HepG2 (cell line): ENCODE data around the gene SLC25A22. TPM values are rescaled to one million over a fixed set of nuclear protein-coding genes. Genes with fewer than 3 reads are reported as not detected.

ENCODE experiments used
- CREM ChIP-seq, 2 experiments: sonication (generic) in 1 of 2; formaldehyde crosslinking in 1 of 2; IDR thresholded peaks; 2 replicates each; pipeline versions ENCODE4 v1.4.0 to v1.6.1; 2016 to 2020; ENCODE audit warnings: antibody characterized with exemption in 1 of 2, mild to moderate bottlenecking in 1 of 2, missing genetic modification reagents in 1 of 2
- GATAD2A ChIP-seq: IDR thresholded peaks from 2 replicates; pipeline ENCODE4 v1.6.1; 2016
- HMGA1 ChIP-seq: sonication (generic); formaldehyde crosslinking; conservative IDR thresholded peaks from 2 replicates; pipeline ENCODE4 v1.4.0; 2020; ENCODE audit warnings: missing genetic modification reagents
- KLF11 ChIP-seq: IDR thresholded peaks from 2 replicates; pipeline ENCODE4 v1.6.1; 2016; ENCODE audit warnings: missing compliant biosample characterization
- SMARCE1 ChIP-seq: fragments of 450-650 bp; IDR thresholded peaks from 2 replicates; pipeline ENCODE4 v1.6.1; 2017; ENCODE audit warnings: borderline replicate concordance
- TOE1 ChIP-seq: sonication (generic); formaldehyde crosslinking; IDR thresholded peaks from 2 replicates; pipeline ENCODE4 v1.4.0; 2020; ENCODE audit warnings: mild to moderate bottlenecking, missing genetic modification reagents
- ZBTB21 ChIP-seq: sonication (generic); formaldehyde crosslinking; IDR thresholded peaks from 2 replicates; pipeline ENCODE4 v1.4.0; 2020; ENCODE audit warnings: missing genetic modification reagents
- ZC3H13 ChIP-seq: sonication (generic); formaldehyde crosslinking; IDR thresholded peaks from 2 replicates; pipeline ENCODE4 v1.8.1; 2023; ENCODE audit warnings: mild to moderate bottlenecking, missing genetic modification reagents, moderate library complexity
- ZNF230 ChIP-seq: sonication (generic); formaldehyde crosslinking; IDR thresholded peaks from 2 replicates; pipeline ENCODE4 v1.4.0; 2020; ENCODE audit warnings: mild to moderate bottlenecking, missing genetic modification reagents
- ZNF232 ChIP-seq: sonication (generic); formaldehyde crosslinking; IDR thresholded peaks from 2 replicates; pipeline ENCODE4 v1.4.0; 2020; ENCODE audit warnings: missing genetic modification reagents, borderline replicate concordance
- polyA plus RNA-seq, 8 experiments: library from polyadenylated mRNA; depleted of rRNA in 3 of 8; stranded (reverse) in 7 of 8; unstranded in 1 of 8; fragments of >200 nt; fragmentation: Illumina TruSeq in 4 of 8; extraction: Trizol in 4 of 8; gene quantifications; 2 replicates each; pipeline versions ENCODE4 v1.2.1 to v1.2.3, GENCODE V29; 2011 to 2016; ENCODE audit warnings: low read depth in 4 of 8, missing spikeins in 1 of 8, mixed read lengths in 1 of 8; ENCODE audit not compliant: insufficient read depth in 1 of 8
- total RNA-seq, 5 experiments: library from RNA; depleted of rRNA; stranded (reverse); fragments of >200 nt; fragmentation: Illumina TruSeq; extraction: Trizol; gene quantifications; 2 replicates each; pipeline ENCODE4 v1.2.3, GENCODE V29; 2016; ENCODE audit warnings: low read depth in 1 of 5
- TF ChIP-seq, protein P1 (sequence below): sonication (generic); formaldehyde crosslinking; IDR thresholded peaks from 2 replicates; pipeline ENCODE4 v1.4.0; 2020; ENCODE audit warnings: mild to moderate bottlenecking, low read depth, missing genetic modification reagents
- TF ChIP-seq, protein P2 (sequence below): sonication (generic); formaldehyde crosslinking; IDR thresholded peaks from 2 replicates; pipeline ENCODE4 v1.4.0; 2020; ENCODE audit warnings: mild to moderate bottlenecking, missing genetic modification reagents
- TF ChIP-seq, protein P3 (sequence below): sonication (generic); formaldehyde crosslinking; IDR thresholded peaks from 2 replicates; pipeline ENCODE4 v1.8.0; 2022; ENCODE audit warnings: mild to moderate bottlenecking, missing genetic modification reagents, borderline replicate concordance
- TF ChIP-seq, protein P4 (sequence below): sonication (generic); formaldehyde crosslinking; IDR thresholded peaks from 2 replicates; pipeline ENCODE4 v1.9.0; 2022; ENCODE audit warnings: low read depth, missing genetic modification reagents
- TF ChIP-seq, protein P5 (sequence below): sonication (generic); formaldehyde crosslinking; IDR thresholded peaks from 2 replicates; pipeline ENCODE4 v1.5.1; 2020; ENCODE audit warnings: mild to moderate bottlenecking, missing genetic modification reagents, moderate library complexity
- TF ChIP-seq, protein P6 (sequence below): sonication (generic); formaldehyde crosslinking; IDR thresholded peaks from 2 replicates; pipeline ENCODE4 v1.8.1; 2023; ENCODE audit warnings: missing genetic modification reagents, inconsistent platforms, borderline replicate concordance

The SLC25A22 gene
- total and polyA plus RNA-seq, 2 of the 13 experiments (the other 11 are each of a cell fraction or from before 2014, with no cell fraction given) = 12.4 to 19.2 TPM

DNA sequence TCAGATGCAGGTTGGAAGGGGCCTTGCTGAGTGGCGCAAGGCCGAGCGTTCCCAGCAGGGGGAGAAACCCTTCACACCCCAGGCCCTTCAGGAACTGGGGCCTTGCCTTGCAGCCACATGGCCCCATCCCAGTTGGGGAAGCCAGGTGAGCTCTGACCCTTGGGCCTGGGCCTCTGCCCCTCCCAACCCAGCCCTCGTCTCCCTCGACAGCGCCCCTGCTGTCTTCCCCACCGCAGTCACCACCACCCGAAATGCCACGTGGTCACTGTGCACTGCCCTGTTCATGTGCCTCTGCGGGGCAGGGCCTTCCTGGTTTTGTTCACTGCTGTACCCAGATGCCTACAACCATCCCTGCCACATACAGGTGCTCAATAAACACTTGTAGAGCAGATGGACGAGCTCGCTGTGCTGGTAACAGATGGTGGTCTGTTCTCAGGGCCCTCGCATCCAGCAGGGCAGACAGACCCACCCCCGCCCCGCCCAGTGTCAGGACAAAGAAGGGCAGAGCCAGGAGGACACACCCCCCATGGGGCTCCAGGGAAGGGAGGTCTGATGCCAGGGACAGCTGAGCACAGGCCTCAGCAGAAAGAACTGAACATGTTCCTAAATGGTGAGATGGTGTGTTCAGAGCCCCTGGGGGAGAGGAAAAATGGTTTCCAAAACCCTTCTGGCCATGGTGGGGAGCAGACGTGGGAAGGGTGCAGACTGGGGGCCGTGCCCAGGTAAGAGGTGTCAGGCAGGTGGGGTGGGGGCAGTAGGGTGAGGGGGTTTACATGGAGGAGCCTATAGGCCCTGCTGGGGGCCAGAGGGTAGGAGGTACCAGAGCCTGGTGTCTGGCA is 40.6 kb upstream of the SLC25A22 start (continued):
- TF ChIP-seq, protein P1, sequence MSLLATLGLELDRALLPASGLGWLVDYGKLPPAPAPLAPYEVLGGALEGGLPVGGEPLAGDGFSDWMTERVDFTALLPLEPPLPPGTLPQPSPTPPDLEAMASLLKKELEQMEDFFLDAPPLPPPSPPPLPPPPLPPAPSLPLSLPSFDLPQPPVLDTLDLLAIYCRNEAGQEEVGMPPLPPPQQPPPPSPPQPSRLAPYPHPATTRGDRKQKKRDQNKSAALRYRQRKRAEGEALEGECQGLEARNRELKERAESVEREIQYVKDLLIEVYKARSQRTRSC (CRISPR knock-in tag) = peak; percentile 79; the same call in 1 of the 2 replicates
- TF ChIP-seq GATAD2A (CRISPR knock-in tag) (0 out of 2 replicates have a peak, but pooled peaks have one; percentile 37), HMGA1 (CRISPR knock-in tag) (no peak), KLF11 (CRISPR knock-in tag) (peak; percentile 80; the same call in 1 of the 2 replicates), ZNF230 (CRISPR knock-in tag) (0 out of 2 replicates have a peak, but pooled peaks have one; percentile 31), ZNF232 (CRISPR knock-in tag) (no peak), CREM (IDR thresholded peaks at IDR 0.05) (no peak), CREM (CRISPR knock-in tag; IDR thresholded peaks at IDR 0.05) (no peak), SMARCE1 (no peak), ZC3H13 (CRISPR knock-in tag) (peak; percentile 87; the same call in 1 of the 2 replicates), ZBTB21 (CRISPR knock-in tag) (no peak), TOE1 (no peak)
- TF ChIP-seq, protein P2, sequence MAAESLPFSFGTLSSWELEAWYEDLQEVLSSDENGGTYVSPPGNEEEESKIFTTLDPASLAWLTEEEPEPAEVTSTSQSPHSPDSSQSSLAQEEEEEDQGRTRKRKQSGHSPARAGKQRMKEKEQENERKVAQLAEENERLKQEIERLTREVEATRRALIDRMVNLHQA (CRISPR knock-in tag) = no peak
- TF ChIP-seq, protein P3, sequence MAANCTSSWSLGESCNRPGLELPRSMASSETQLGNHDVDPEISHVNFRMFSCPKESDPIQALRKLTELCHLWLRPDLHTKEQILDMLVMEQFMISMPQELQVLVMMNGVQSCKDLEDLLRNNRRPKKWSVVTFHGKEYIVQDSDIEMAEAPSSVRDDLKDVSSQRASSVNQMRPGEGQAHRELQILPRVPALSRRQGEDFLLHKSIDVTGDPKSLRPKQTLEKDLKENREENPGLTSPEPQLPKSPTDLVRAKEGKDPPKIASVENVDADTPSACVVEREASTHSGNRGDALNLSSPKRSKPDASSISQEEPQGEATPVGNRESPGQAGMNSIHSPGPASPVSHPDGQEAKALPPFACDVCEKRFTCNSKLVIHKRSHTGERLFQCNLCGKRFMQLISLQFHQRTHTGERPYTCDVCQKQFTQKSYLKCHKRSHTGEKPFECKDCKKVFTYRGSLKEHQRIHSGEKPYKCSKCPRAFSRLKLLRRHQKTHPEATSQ (CRISPR knock-in tag) = no peak
- TF ChIP-seq, protein P4, sequence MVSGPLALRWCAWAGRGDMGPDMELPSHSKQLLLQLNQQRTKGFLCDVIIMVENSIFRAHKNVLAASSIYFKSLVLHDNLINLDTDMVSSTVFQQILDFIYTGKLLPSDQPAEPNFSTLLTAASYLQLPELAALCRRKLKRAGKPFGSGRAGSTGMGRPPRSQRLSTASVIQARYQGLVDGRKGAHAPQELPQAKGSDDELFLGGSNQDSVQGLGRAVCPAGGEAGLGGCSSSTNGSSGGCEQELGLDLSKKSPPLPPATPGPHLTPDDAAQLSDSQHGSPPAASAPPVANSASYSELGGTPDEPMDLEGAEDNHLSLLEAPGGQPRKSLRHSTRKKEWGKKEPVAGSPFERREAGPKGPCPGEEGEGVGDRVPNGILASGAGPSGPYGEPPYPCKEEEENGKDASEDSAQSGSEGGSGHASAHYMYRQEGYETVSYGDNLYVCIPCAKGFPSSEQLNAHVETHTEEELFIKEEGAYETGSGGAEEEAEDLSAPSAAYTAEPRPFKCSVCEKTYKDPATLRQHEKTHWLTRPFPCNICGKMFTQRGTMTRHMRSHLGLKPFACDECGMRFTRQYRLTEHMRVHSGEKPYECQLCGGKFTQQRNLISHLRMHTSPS (CRISPR knock-in tag) = peak; percentile 67
- TF ChIP-seq, protein P5, sequence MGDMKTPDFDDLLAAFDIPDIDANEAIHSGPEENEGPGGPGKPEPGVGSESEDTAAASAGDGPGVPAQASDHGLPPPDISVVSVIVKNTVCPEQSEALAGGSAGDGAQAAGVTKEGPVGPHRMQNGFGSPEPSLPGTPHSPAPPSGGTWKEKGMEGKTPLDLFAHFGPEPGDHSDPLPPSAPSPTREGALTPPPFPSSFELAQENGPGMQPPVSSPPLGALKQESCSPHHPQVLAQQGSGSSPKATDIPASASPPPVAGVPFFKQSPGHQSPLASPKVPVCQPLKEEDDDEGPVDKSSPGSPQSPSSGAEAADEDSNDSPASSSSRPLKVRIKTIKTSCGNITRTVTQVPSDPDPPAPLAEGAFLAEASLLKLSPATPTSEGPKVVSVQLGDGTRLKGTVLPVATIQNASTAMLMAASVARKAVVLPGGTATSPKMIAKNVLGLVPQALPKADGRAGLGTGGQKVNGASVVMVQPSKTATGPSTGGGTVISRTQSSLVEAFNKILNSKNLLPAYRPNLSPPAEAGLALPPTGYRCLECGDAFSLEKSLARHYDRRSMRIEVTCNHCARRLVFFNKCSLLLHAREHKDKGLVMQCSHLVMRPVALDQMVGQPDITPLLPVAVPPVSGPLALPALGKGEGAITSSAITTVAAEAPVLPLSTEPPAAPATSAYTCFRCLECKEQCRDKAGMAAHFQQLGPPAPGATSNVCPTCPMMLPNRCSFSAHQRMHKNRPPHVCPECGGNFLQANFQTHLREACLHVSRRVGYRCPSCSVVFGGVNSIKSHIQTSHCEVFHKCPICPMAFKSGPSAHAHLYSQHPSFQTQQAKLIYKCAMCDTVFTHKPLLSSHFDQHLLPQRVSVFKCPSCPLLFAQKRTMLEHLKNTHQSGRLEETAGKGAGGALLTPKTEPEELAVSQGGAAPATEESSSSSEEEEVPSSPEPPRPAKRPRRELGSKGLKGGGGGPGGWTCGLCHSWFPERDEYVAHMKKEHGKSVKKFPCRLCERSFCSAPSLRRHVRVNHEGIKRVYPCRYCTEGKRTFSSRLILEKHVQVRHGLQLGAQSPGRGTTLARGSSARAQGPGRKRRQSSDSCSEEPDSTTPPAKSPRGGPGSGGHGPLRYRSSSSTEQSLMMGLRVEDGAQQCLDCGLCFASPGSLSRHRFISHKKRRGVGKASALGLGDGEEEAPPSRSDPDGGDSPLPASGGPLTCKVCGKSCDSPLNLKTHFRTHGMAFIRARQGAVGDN (CRISPR knock-in tag) = peak; percentile 98
- TF ChIP-seq, protein P6, sequence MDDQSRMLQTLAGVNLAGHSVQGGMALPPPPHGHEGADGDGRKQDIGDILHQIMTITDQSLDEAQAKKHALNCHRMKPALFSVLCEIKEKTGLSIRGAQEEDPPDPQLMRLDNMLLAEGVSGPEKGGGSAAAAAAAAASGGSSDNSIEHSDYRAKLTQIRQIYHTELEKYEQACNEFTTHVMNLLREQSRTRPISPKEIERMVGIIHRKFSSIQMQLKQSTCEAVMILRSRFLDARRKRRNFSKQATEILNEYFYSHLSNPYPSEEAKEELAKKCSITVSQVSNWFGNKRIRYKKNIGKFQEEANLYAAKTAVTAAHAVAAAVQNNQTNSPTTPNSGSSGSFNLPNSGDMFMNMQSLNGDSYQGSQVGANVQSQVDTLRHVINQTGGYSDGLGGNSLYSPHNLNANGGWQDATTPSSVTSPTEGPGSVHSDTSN (CRISPR knock-in tag) = no peak
